ENCODE results near the gene SP1.
A peak's percentile ranks its signal among the peaks of the same experiment; 100 is the strongest.
"Not testable (repeated sequence)": the region's sequence is repeated elsewhere in the genome, so short reads cannot be mapped to it uniquely, and the experiment has no call there.

The SP1 gene

GRCh38 chr12:53414756-53415417 lies 34.9 kb downstream of the SP1 start:
- no peak for DNase-seq

GRCh38 chr12:53415752-53416389 lies 35.9 kb downstream of the SP1 start:
- not testable (repeated sequence) for DNase-seq

GRCh38 chr12:53417291-53417816 lies 37.4 kb downstream of the SP1 start:
- not testable (repeated sequence) for DNase-seq

- no peak for DNase-seq
Observed at GRCh38 chr12:53418221-53418620, 38.2 kb downstream of the SP1 start.

- no peak for DNase-seq
Observed at GRCh38 chr12:53419756-53420155, 39.8 kb downstream of the SP1 start.

GRCh38 chr12:53422247-53422646 lies 42.3 kb downstream of the SP1 start:
- not testable (repeated sequence) for DNase-seq

GRCh38 chr12:53423597-53423996 lies 43.6 kb downstream of the SP1 start, which contains the start of gene AMHR2:
TSS of gene AMHR2 (plus strand) at chr12:53423855. CDS start at chr12:53423935, 80 bp downstream.
- no peak for DNase-seq

- no peak for DNase-seq
Observed at GRCh38 chr12:53424626-53425514, 44.9 kb downstream of the SP1 start.

GRCh38 chr12:53425515-53426150 lies 45.7 kb downstream of the SP1 start:
- no peak for DNase-seq

- DNase-seq: peak; percentile 43
Observed at GRCh38 chr12:53427905-53428594, 48.1 kb downstream of the SP1 start.

- DNase-seq: no peak
Observed at GRCh38 chr12:53428741-53429140, 48.8 kb downstream of the SP1 start.

GRCh38 chr12:53430116-53430515 lies 50.1 kb downstream of the SP1 start:
- DNase-seq: no peak

GRCh38 chr12:53431187-53431586 lies 51.2 kb downstream of the SP1 start:
- DNase-seq: no peak

- DNase-seq: not testable (repeated sequence)
Observed at GRCh38 chr12:53435326-53435725, 55.4 kb downstream of the SP1 start.

GRCh38 chr12:53439582-53439981 lies 59.6 kb downstream of the SP1 start:
- not testable (repeated sequence) for DNase-seq

- peak; percentile 99 for DNase-seq
Observed at GRCh38 chr12:53441040-53441833, 61.3 kb downstream of the SP1 start, which contains the start of gene PRR13. TSS of gene PRR13 (plus strand) at chr12:53441734. CDS start at chr12:53442715, 981 bp downstream.

- no peak for DNase-seq
Observed at GRCh38 chr12:53443955-53444354, 64.0 kb downstream of the SP1 start.

GRCh38 chr12:53444593-53445325 lies 64.8 kb downstream of the SP1 start:
- DNase-seq: not testable (repeated sequence)

- DNase-seq: no peak
Observed at GRCh38 chr12:53450936-53451335, 71.0 kb downstream of the SP1 start.

GRCh38 chr12:53451661-53452158 lies 71.7 kb downstream of the SP1 start, which contains the start of gene PCBP2:
TSS of gene PCBP2 (plus strand) at chr12:53452102. CDS start at chr12:53454801, 2,699 bp downstream.
- DNase-seq: peak; percentile 98

All from activated naive CD4-positive, alpha-beta T cell treated with anti-CD3 and anti-CD28 coated beads, Interleukin-2, amount 50 U/mL, for 16 hours (primary cell).